LNCAP (cell line): ENCODE results near the gene BATF.
A peak's percentile ranks its signal among the peaks of the same experiment; 100 is the strongest.

Experiments
- TF ChIP-seq, protein P1 (sequence below): fragments of 450-650 bp; IDR thresholded peaks from 2 replicates; pipeline ENCODE4 v1.5.1; 2017; ENCODE audit warnings: mild to moderate bottlenecking

The BATF gene

DNA sequence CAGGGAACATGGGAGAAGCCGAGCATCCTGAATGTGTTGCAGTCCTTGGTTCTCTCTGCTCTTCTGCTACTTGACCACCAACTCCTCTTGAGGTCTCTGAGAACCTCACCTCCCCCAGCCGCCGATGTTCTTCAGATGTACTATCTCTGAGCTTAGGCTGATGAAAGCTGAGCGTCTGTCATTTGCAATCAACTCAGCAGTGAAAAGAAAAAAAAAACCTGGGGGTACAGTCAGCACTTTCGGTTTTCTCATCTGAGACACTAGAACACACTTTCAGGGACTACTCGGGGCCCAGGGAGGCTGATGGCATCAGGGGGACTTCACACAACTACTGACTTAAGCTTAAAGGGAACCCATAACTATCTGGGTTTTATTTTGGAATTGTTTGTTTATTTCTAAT is 46.5 kb downstream of the BATF start:
- TF ChIP-seq, protein P1, sequence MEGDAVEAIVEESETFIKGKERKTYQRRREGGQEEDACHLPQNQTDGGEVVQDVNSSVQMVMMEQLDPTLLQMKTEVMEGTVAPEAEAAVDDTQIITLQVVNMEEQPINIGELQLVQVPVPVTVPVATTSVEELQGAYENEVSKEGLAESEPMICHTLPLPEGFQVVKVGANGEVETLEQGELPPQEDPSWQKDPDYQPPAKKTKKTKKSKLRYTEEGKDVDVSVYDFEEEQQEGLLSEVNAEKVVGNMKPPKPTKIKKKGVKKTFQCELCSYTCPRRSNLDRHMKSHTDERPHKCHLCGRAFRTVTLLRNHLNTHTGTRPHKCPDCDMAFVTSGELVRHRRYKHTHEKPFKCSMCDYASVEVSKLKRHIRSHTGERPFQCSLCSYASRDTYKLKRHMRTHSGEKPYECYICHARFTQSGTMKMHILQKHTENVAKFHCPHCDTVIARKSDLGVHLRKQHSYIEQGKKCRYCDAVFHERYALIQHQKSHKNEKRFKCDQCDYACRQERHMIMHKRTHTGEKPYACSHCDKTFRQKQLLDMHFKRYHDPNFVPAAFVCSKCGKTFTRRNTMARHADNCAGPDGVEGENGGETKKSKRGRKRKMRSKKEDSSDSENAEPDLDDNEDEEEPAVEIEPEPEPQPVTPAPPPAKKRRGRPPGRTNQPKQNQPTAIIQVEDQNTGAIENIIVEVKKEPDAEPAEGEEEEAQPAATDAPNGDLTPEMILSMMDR: no peak

DNA sequence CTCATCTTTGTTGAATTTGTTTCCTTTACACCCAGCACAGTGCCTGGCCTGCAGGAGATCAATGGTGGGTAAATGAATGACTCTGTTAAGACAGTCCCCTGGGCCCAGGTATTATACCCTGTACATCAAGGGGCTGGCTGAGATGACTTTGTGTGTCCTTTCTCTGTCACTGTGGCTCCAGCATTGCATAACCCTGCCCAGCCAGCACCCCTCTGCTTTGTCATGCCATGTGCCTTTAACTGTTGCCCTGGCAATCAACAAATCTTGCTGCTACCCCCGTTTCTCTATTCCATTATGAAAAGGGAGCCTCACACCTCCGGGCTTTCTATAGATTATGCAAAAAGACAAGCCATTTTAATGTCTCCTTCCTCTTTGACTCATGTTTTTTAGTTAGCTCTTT is 48.5 kb downstream of the BATF start:
- TF ChIP-seq, protein P1: no peak

DNA sequence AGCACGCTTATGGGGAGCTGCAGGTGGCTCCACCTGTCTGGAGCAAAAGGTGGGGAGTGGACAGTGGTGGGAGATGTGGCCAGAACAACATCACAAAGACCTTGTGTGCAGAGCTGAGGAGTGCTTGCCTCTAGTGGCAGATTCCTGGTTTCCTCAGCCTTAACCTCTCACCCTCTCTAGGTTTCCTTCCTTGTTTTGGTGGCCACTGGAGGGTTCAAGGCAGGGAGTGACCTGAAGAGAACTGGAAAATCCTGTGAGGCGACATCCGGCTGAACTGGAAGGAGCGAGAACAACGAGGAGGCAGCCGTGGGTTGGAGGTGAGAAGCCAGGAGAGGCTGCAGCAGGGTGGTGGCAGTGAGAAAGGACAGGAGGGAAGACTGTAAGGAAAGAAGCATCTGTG is 49.8 kb downstream of the BATF start:
- TF ChIP-seq, protein P1: no peak

DNA sequence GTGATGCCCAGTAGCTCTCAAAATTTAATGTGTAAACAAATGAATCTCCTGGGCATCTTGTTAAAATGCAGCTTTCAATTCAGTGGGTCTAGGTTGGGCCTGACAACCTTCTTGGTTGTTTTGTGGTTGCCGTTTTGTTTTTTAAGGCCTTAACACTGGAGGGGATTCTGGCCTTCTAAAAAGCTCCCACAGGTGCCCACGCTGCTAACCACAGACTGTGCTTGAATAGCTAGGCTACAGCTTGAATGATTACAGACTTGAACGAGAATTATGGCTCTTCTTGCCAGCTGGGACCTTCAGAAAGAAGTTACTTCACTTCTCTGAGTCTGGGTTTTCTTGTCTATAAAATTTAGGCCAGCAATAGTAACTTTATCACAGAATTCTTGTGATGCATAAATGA is 54.8 kb downstream of the BATF start:
- TF ChIP-seq, protein P1: no peak

DNA sequence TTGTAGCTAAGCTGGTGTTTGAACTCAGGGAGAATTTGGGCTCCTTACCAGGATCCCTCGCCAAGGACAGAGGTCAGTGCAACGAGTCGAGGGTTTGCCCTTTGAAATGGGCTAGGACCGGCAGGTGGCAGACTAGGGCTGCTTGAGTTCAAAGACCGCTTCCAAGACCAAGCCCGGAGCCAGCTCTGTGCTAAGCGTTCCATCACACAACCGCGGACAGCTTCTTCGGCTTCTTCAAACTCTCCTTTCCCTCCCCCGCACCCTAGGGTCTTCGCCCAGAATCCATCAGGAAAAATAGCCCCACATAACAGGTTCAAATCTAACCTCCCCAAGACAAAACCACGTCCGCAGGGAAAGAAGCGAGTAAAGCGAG is 55.4 kb downstream of the BATF start:
- TF ChIP-seq, protein P1: peak; percentile 78

DNA sequence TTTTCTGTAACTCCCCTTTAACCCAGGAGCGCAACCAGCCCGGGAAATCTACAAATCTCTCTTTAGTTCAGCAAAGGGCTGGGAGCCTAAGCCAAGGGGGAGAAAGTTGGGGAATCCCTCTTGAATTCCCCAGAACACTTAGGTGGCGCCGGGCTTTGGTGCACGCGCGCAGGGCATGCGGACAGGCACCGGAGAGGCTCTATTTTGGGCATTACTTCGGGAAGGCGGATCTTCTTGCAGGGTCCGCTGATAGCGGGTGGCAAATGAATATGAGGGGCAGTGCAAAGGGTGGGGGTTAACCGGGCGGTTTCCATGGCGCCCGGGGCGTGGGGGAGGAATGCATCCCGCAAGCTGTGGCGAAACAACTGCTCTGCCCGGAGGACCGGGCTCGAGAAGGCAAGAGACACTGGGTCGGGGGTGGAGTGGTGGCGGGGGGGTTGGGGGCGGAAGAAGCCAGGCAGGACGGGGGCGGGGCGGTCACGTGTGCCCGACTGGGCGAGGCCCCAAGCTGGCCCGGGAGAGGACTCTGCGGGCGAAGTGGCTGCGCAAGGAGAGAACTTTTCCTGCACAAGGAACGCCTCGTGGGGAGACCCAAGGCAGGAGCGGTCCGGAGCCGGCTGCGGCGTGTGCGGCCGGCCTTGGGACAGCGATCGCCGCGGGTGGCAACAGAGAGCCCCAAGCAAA is 56.0 kb downstream of the BATF start, which contains the start of gene FLVCR2:
FLVCR2 (plus strand) TSS at position 519 of the 684 bp plus-strand sequence. CDS start 353 bp downstream, outside the sequence.
- TF ChIP-seq, protein P1: no peak

DNA sequence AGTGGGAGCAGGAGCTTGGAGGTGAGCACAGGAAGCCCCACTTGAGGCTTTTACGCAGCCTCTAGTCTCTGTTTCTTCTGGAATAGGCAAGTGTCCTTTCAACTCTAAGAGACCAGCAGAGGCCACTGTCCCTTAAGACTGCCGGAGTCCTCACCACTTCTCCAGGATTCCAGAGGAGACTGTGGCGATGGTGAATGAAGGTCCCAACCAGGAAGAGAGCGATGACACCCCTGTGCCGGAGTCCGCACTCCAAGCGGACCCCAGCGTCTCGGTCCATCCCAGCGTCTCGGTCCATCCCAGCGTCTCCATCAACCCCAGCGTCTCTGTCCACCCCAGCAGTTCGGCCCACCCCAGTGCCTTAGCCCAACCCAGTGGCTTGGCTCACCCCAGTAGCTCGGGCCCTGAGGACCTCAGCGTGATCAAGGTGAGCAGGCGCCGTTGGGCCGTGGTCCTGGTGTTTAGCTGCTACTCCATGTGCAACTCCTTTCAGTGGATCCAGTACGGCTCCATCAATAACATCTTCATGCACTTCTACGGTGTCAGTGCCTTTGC is 56.6 kb downstream of the BATF start:
- TF ChIP-seq, protein P1: peak; percentile 43; the same call in 1 of the 2 replicates
